K562 (cell line): ENCODE data around the gene DPP3. TPM values are rescaled to one million over a fixed set of nuclear protein-coding genes. Genes with fewer than 3 reads are reported as not detected.
A peak's percentile ranks its signal among the peaks of the same experiment; 100 is the strongest.

Source experiments
- BHLHE40 ChIP-seq: IDR thresholded peaks from 2 replicates; pipeline ENCODE4 v1.6.1; 2011; ENCODE audit warnings: low read length, improper control_type of control experiment
- CAMTA2 ChIP-seq: fragments of 250-450 bp; sonication (Bioruptor Pico); conservative IDR thresholded peaks from 2 replicates; pipeline ENCODE4 v1.5.1; 2022
- CBX5 ChIP-seq: IDR thresholded peaks from 2 replicates; pipeline ENCODE4 v1.6.1; 2014; ENCODE audit warnings: low read depth, borderline replicate concordance
- FOXM1 ChIP-seq, 2 experiments: fragments of 450-650 bp in 1 of 2; sonication (generic) in 1 of 2; formaldehyde crosslinking in 1 of 2; IDR thresholded peaks; 2 replicates each; pipeline versions ENCODE4 v1.6.1 to v1.9.0; 2017 to 2022; ENCODE audit warnings: low read depth in 2 of 2, mild to moderate bottlenecking in 2 of 2, missing genetic modification reagents in 1 of 2, moderate library complexity in 1 of 2
- HES1 ChIP-seq: fragments of 450-650 bp; IDR thresholded peaks from 2 replicates; pipeline ENCODE4 v1.6.1; 2016; ENCODE audit warnings: low read depth, mild to moderate bottlenecking, moderate library complexity
- MGA ChIP-seq: fragments of 450-650 bp; IDR thresholded peaks from 2 replicates; pipeline ENCODE4 v1.6.1; 2016; ENCODE audit warnings: mild to moderate bottlenecking, moderate library complexity
- NR3C1 ChIP-seq: sonication (generic); formaldehyde crosslinking; IDR thresholded peaks from 2 replicates; pipeline ENCODE4 v1.8.1; 2022; ENCODE audit warnings: missing genetic modification reagents
- POLR2H ChIP-seq: IDR thresholded peaks from 2 replicates; pipeline ENCODE4 v1.6.1; 2016; ENCODE audit warnings: missing genetic modification characterization, low read depth, mild to moderate bottlenecking, control low read depth, missing compliant biosample characterization, moderate library complexity
- SP2 ChIP-seq: IDR thresholded peaks from 2 replicates; pipeline ENCODE4 v1.6.1; 2011; ENCODE audit warnings: mild to moderate bottlenecking, low read depth, low read length, moderate library complexity; ENCODE audit not compliant: poor library complexity, severe bottlenecking; ENCODE audit errors: extremely low read depth
- USF1 ChIP-seq: sonication (generic); formaldehyde crosslinking; IDR thresholded peaks from 2 replicates; pipeline ENCODE4 v1.9.0; 2022; ENCODE audit warnings: mild to moderate bottlenecking, missing genetic modification reagents
- XRCC5 ChIP-seq: fragments of 200-400 bp; formaldehyde crosslinking; IDR thresholded peaks from 2 replicates; pipeline ENCODE4 v1.6.1; 2017; ENCODE audit warnings: low read depth, mild to moderate bottlenecking, low read length
- ZNF785 ChIP-seq: fragments of 250-450 bp; sonication (Bioruptor Pico); IDR thresholded peaks from 2 replicates; pipeline ENCODE4 v1.4.0; 2020; ENCODE audit warnings: mild to moderate bottlenecking
- polyA plus RNA-seq, 8 experiments: library from polyadenylated mRNA; depleted of rRNA in 4 of 8; stranded (reverse) in 5 of 8; unstranded in 3 of 8; fragments of >200 nt; fragmentation: Nextera tagmentation in 2 of 8; fragmentation: Illumina TruSeq in 1 of 8; extraction: Ambion mirVana in 2 of 8; extraction: Trizol in 1 of 8; gene quantifications; 2 replicates each; pipeline versions ENCODE4 v1.2.1 to v1.2.3, GENCODE V29; 2011 to 2014; ENCODE audit warnings: inconsistent platforms in 1 of 8, missing spikeins in 1 of 8
- total RNA-seq, 7 experiments: library from RNA; depleted of rRNA in 6 of 7; stranded (reverse); fragments of >200 nt in 6 of 7; fragmentation: Illumina TruSeq in 2 of 7; extraction: Trizol in 2 of 7; gene quantifications; 2 replicates each; pipeline versions ENCODE4 v1.2.1 to v1.2.3, GENCODE V29; 2011 to 2021; ENCODE audit warnings: low replicate concordance in 1 of 7

Gene DPP3
- total and polyA plus RNA-seq, 9 of the 15 experiments (the other 6 are each of a cell fraction or from before 2014, with no cell fraction given), result 3.7 to 69.2 (median 43.3) TPM

- TF ChIP-seq MGA (no peak), USF1 (CRISPR knock-in tag) (0 out of 2 replicates have a peak, but pooled peaks have one; percentile 6), SP2 (no peak), XRCC5 (0 out of 2 replicates have a peak, but pooled peaks have one; percentile 4), ZNF785 (CRISPR knock-in tag) (no peak), CBX5 (no peak), BHLHE40 (0 out of 2 replicates have a peak, but pooled peaks have one; percentile 32), NR3C1 (CRISPR knock-in tag) (peak; percentile 62; the same call in 1 of the 2 replicates), HES1 (no peak), CAMTA2 (no peak), POLR2H (tag) (no peak), FOXM1 (IDR thresholded peaks at IDR 0.05; ENCODE audit: low read depth) (no peak), FOXM1 (CRISPR knock-in tag; IDR thresholded peaks at IDR 0.05; ENCODE audit: low read depth) (0 out of 2 replicates have a peak, but pooled peaks have one; percentile 93)
These were observed 679 bp upstream of the DPP3 start (continued) for GRCh38 chr11:66479394-66480116.
